HG03521 (cell line): ENCODE measurements around the gene RSBN1L.
"Not testable (repeated sequence)": the region's sequence is repeated elsewhere in the genome, so short reads cannot be mapped to it uniquely, and the experiment has no call there.

ENCODE experiments used
- ATAC-seq: cut with Tn5 transposase; IDR thresholded peaks from one replicate; pipeline ENCODE4 v1.9.1; 2021; ENCODE audit warnings: mild to moderate bottlenecking, moderate library complexity; ENCODE audit not compliant: unreplicated experiment

RSBN1L gene

GRCh38 chr7:77765906-77766800, 69.9 kb downstream of the RSBN1L start:
- no peak for ATAC-seq

- ATAC-seq, result no peak
Measured at GRCh38 chr7:77766801-77767605, 70.7 kb downstream of the RSBN1L start.

GRCh38 chr7:77770316-77770715, 74.1 kb downstream of the RSBN1L start:
- ATAC-seq, result no peak

DNA sequence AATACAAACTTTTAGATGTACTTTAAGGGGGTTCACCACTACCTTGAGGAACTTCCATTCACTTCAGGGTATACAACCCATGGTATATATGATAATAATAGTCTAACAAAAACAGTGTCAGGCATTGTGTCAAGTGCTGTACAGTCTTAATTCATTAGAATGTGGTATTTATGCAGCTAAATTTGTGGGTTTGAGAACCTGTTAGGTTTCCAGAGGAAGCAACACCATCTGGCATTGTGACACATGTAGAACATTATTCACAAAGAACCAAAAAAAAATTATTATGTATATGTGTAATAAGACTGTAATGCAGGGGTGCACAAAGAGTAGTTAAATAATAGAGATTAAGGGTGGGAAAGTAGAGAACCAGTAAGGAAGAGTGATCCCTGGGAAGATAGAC, 75.6 kb downstream of the RSBN1L start:
- no peak for ATAC-seq

- ATAC-seq, result no peak
Measured at GRCh38 chr7:77778535-77778934, 82.3 kb downstream of the RSBN1L start.

DNA sequence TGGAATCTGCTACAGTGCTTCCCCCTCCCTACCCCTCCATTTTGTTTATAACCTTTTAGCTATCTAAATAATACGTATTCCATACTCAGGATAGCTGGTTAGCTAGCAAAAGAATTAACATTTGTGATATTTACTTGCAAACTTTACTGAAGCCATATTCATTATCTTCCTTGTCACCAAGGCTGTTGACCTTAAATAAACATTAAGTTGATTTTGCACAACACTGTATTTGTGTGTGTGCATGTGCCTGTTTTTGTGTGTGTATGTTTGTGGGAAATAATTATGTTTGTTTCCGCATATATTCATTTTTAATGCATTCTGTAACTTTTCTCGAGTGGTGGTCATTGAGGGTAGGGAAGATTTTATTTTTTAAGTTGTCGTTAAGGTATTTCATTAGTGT, 86.1 kb downstream of the RSBN1L start:
- no peak for ATAC-seq

- ATAC-seq, result no peak
Measured at GRCh38 chr7:77783111-77783510, 86.9 kb downstream of the RSBN1L start.

- ATAC-seq, result no peak
Measured at GRCh38 chr7:77783545-77783944, 87.3 kb downstream of the RSBN1L start.

- not testable (repeated sequence) for ATAC-seq
Measured at GRCh38 chr7:77784426-77784825, 88.2 kb downstream of the RSBN1L start.

DNA sequence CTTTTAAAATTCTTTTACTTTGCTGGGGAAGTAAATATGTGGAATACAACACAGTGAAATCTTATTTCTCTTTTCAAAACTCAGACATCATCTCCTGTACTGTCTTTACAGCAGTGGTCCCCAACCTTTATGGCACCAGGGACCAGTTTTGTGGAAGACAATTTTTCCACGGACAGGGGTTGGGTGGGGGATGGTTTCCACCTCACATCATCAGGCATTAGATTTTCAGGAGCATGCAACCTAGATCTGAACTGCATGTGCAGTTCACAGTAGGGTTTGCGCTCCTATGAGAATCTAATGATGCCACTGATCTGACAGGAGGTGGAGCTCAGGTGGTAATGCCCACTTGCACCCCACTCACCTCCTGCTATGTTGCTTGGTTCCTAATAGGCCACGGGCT, 89.8 kb downstream of the RSBN1L start:
- ATAC-seq, result no peak

GRCh38 chr7:77786741-77787140, 90.5 kb downstream of the RSBN1L start:
- no peak for ATAC-seq

GRCh38 chr7:77788327-77788902, 92.2 kb downstream of the RSBN1L start:
- no peak for ATAC-seq

DNA sequence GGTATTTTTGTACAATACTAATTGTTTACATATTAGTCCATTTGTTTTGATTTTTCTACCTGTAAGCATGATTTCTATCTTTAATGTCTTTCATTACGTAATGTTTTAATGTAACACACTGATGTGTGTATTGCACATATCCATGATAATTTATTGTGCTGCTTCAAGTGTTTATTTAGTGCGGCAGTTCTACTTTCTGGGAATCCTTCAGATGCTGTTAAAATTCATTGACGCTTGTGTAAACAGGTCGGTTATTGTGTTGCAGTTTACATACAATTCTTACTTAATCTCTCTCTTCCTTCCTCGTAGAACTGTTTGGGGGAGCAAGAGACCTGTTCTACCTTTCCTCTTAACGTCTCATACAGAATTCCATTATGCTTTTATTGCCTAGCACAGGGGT, 95.1 kb downstream of the RSBN1L start:
- ATAC-seq, result no peak

- no peak for ATAC-seq
Measured at GRCh38 chr7:77791956-77792355, 95.7 kb downstream of the RSBN1L start.

GRCh38 chr7:77794000-77794399, 97.7 kb downstream of the RSBN1L start:
- ATAC-seq, result no peak

DNA sequence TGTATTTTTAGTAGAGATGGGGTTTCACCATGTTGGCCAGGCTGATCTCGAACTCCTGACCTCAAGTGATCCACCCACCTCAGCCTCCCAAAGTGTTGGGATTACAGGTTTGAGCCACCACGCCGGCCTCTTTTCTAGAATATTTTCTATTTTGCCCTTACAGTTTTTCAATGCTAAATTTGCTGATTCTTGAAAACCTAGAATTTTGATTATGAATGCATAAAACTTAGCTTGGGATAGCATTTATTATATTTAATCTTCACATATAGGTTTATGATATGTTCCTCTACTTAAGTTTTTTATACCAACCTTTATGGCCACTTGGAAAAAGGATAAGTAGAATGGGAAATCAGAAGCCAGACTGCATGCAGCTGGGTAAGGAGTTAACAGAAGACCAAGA, 99.8 kb downstream of the RSBN1L start:
- ATAC-seq, result no peak

- no peak for ATAC-seq
Measured at GRCh38 chr7:77796960-77797359, 100.7 kb downstream of the RSBN1L start.

GRCh38 chr7:77797734-77798393, 101.6 kb downstream of the RSBN1L start:
- peak; percentile 27 for ATAC-seq

DNA sequence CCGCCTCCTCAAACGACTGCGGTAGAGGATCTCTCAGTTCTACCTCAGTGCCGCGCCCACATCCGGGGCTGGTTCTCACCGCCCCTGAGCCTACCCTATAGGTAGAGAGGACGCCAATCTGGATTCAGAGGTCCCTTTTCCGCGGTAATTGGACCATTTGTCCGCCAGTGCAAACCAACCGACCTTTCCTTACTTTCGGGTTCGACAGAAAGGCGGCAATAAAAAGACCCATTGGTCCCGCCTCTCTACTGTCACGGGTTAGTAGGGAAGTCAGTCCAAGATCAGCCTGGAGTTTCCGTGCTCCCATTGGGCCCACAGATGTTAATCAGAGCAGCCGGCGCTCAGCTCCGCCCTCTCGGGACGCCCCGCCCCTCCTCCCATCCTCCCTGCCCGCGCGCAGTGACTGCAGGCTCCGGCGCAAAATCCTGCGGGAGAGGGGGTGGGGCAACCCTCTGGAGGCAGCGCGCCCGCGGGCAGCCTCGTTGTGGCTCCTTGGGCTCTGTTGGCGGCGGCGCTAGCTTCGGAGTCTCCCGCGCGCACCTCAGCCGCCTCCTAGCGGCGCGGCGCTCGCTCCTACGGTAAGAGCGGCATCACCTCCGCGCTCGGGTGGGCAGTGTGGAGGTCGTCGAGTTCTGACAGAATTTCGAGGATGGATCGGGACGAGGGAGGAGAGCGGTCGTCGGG, 102.3 kb downstream of the RSBN1L start, which contains the start of the genes PHTF2 and TMEM60:
PHTF2 (plus strand) TSS at position 380 of the 684 bp plus-strand sequence.
TMEM60 (minus strand) TSS at position 41 of the 684 bp plus-strand sequence. CDS start 4,061 bp downstream, outside the sequence.
- peak; percentile 87 for ATAC-seq
